IMR-90 (cell line): ENCODE data around the gene KCNMA1. TPM values are rescaled to one million over a fixed set of nuclear protein-coding genes. Genes with fewer than 3 reads are reported as not detected.

ENCODE experiments used
- ATAC-seq: fragments of 200-7000 bp; cut with Tn5 transposase; 2 replicates; pipeline ENCODE4 v1.9.1; 2020; ENCODE audit warnings: low read depth, mild to moderate bottlenecking, moderate library complexity
- BruUV-seq: library from RNA; stranded (reverse); fragments of 400-500 nt; replicated peaks from 2 replicates; lab custom pipeline; 2021; lab: Mats Ljungman, UMichigan
- CTCF ChIA-PET: fragments of 300-600 bp; formaldehyde crosslinking; extraction: SDS; loops from one replicate; lab custom pipeline; 2021; ENCODE audit warnings: antibody characterized with exemption; lab: Yijun Ruan, JAX
- POLR2A ChIA-PET: fragments of 300-600 bp; sonication (Branson Sonifier 250); formaldehyde crosslinking; loops from one replicate; lab custom pipeline; 2022; ENCODE audit warnings: antibody characterized with exemption; ENCODE audit not compliant: unreplicated experiment; lab: Charles Lee
- DNase-seq: peaks from one replicate; pipeline ENCODE4 v3.0.0; 2013
- H2AFZ ChIP-seq: replicated peaks from 2 replicates; pipeline ENCODE3; 2013; ENCODE audit warnings: low read length, mild to moderate bottlenecking; ENCODE audit not compliant: poor library complexity
- H2AK5ac ChIP-seq: 2 replicates; pipeline ENCODE4 v1.6.1; 2013; ENCODE audit warnings: low read depth, low read length, inconsistent platforms
- H2AK9ac ChIP-seq: replicated peaks from 2 replicates; pipeline ENCODE3; 2013; ENCODE audit warnings: mild to moderate bottlenecking, low read depth, low read length, moderate library complexity; ENCODE audit not compliant: poor library complexity
- H2BK120ac ChIP-seq: 2 replicates; pipeline ENCODE4 v1.6.1; 2013; ENCODE audit warnings: low read depth, low read length, inconsistent platforms
- H2BK15ac ChIP-seq: 3 replicates; pipeline ENCODE4 v1.6.1; 2013; ENCODE audit warnings: low read depth, low read length, inconsistent platforms
- H2BK20ac ChIP-seq: 2 replicates; pipeline ENCODE4 v1.6.1; 2013; ENCODE audit warnings: low read depth, mild to moderate bottlenecking, inconsistent platforms, low read length, moderate library complexity
- H2BK5ac ChIP-seq: 2 replicates; pipeline ENCODE4 v1.6.1; 2013; ENCODE audit warnings: mild to moderate bottlenecking, low read depth, low read length, inconsistent platforms; ENCODE audit not compliant: poor library complexity, severe bottlenecking
- H3K14ac ChIP-seq: replicated peaks from 2 replicates; pipeline ENCODE4 v1.6.1; 2013; ENCODE audit warnings: low read depth, low read length, inconsistent platforms
- H3K18ac ChIP-seq: 2 replicates; pipeline ENCODE4 v1.6.1; 2013; ENCODE audit warnings: low read depth, low read length, control low read depth
- H3K23ac ChIP-seq: 2 replicates; pipeline ENCODE4 v1.6.1; 2013; ENCODE audit warnings: low read depth, low read length, inconsistent platforms
- H3K27ac ChIP-seq: 2 replicates; pipeline ENCODE4 v1.5.1; 2013; ENCODE audit warnings: mild to moderate bottlenecking, control low read depth, low read length; ENCODE audit not compliant: insufficient read depth
- H3K27me3 ChIP-seq: 2 replicates; pipeline ENCODE4 v1.6.1; 2013; ENCODE audit warnings: low read length; ENCODE audit not compliant: control insufficient read depth, insufficient read depth
- H3K36me3 ChIP-seq: 2 replicates; pipeline ENCODE4 v1.6.1; 2013; ENCODE audit warnings: low read length, mixed read lengths; ENCODE audit not compliant: control insufficient read depth, insufficient read depth
- H3K4ac ChIP-seq: 2 replicates; pipeline ENCODE4 v1.6.1; 2013; ENCODE audit warnings: low read depth, low read length, inconsistent platforms
- H3K4me1 ChIP-seq: 2 replicates; pipeline ENCODE4 v1.6.1; 2013; ENCODE audit warnings: low read length, mixed read lengths; ENCODE audit not compliant: control insufficient read depth, insufficient read depth
- H3K4me2 ChIP-seq: 2 replicates; pipeline ENCODE4 v1.6.1; 2013; ENCODE audit warnings: low read depth, mild to moderate bottlenecking, control low read depth, low read length, moderate library complexity
- H3K4me3 ChIP-seq: 2 replicates; pipeline ENCODE4 v1.5.1; 2013; ENCODE audit warnings: low read depth, mild to moderate bottlenecking, control low read depth, low read length, moderate library complexity; ENCODE audit not compliant: insufficient read depth
- H3K56ac ChIP-seq: 2 replicates; pipeline ENCODE4 v1.6.1; 2013; ENCODE audit warnings: low read length, inconsistent platforms; ENCODE audit not compliant: insufficient read depth; ENCODE audit errors: extremely low read depth
- H3K79me1 ChIP-seq, 2 experiments: 2 replicates each; pipeline ENCODE4 v1.6.1; 2013; ENCODE audit warnings: low read length in 2 of 2, inconsistent platforms in 1 of 2, low read depth in 1 of 2
- H3K9ac ChIP-seq: 2 replicates; pipeline ENCODE4 v1.6.1; 2013; ENCODE audit warnings: low read depth, low read length, control low read depth
- H3K9me1 ChIP-seq: 2 replicates; pipeline ENCODE4 v1.6.1; 2013; ENCODE audit warnings: low read length, inconsistent platforms; ENCODE audit not compliant: insufficient read depth
- H3K9me3 ChIP-seq: 2 replicates; pipeline ENCODE4 v1.6.1; 2013; ENCODE audit warnings: low read length; ENCODE audit not compliant: control insufficient read depth, insufficient read depth
- H4K20me1 ChIP-seq: 2 replicates; pipeline ENCODE4 v1.6.1; 2013; ENCODE audit warnings: low read length, inconsistent platforms; ENCODE audit not compliant: insufficient read depth
- H4K5ac ChIP-seq: 2 replicates; pipeline ENCODE4 v1.6.1; 2013; ENCODE audit warnings: mild to moderate bottlenecking, low read depth, low read length, control low read depth
- H4K8ac ChIP-seq, 2 experiments: 2 replicates each; pipeline ENCODE4 v1.6.1; 2013; ENCODE audit warnings: low read depth in 2 of 2, low read length in 2 of 2, control low read depth in 1 of 2, inconsistent platforms in 1 of 2
- H4K91ac ChIP-seq: 2 replicates; pipeline ENCODE4 v1.6.1; 2013; ENCODE audit warnings: low read depth, low read length, inconsistent platforms; ENCODE audit not compliant: insufficient read depth
- BHLHE40 ChIP-seq: fragments of 150-350 bp; IDR thresholded peaks from 2 replicates; pipeline ENCODE4 v1.6.1; 2016; ENCODE audit warnings: mild to moderate bottlenecking, low read depth, low read length
- CTCF ChIP-seq: conservative IDR thresholded peaks from 2 replicates; pipeline ENCODE4 v1.5.1; 2012; ENCODE audit warnings: mild to moderate bottlenecking, low read depth, low read length, improper control_type of control experiment
- MXI1 ChIP-seq: IDR thresholded peaks from 2 replicates; pipeline ENCODE4 v1.6.1; 2012; ENCODE audit warnings: low read depth, mild to moderate bottlenecking, low read length, moderate library complexity, borderline replicate concordance
- NFE2L2 ChIP-seq: fragments of 150-350 bp; IDR thresholded peaks from 2 replicates; pipeline ENCODE4 v1.6.1; 2016; ENCODE audit warnings: low read depth, mild to moderate bottlenecking, low read length
- RCOR1 ChIP-seq: IDR thresholded peaks from 2 replicates; pipeline ENCODE4 v1.6.1; 2012; ENCODE audit warnings: mild to moderate bottlenecking, low read length, improper control_type of control experiment; ENCODE audit not compliant: insufficient replicate concordance
- RFX5 ChIP-seq: IDR thresholded peaks from 2 replicates; pipeline ENCODE4 v1.8.0; 2012; ENCODE audit warnings: low read depth, mild to moderate bottlenecking, low read length, moderate library complexity
- SMC3 ChIP-seq: fragments of 150-350 bp; IDR thresholded peaks from 2 replicates; pipeline ENCODE4 v1.6.1; 2016; ENCODE audit warnings: low read depth, mild to moderate bottlenecking, antibody characterized with exemption, low read length, moderate library complexity
- WGBS, 2 experiments: methylation state at CpG; one replicate each; pipeline versions ENCODE4 v1.1.5 to v1.1.7; 2013; ENCODE audit warnings: missing lambda C conversion rate in 2 of 2; ENCODE audit not compliant: insufficient read length in 1 of 2; ENCODE audit errors: extremely low coverage in 2 of 2; 5-methylcytosine and 5-hydroxymethylcytosine counted together
- dilution Hi-C: fragments of 300-500 bp; cut with HindIII; formaldehyde crosslinking; loops from one replicate; pipeline ENCODE4 v1.14.3; 2018; ENCODE audit warnings: low sequenced_read_pairs; ENCODE audit not compliant: unreplicated experiment
- in situ Hi-C: fragments of 300-500 bp; cut with MboI; formaldehyde crosslinking; loops from 3 replicates; pipeline ENCODE4 v1.14.3; 2019; ENCODE audit warnings: low sequenced_read_pairs, inconsistent platforms, mixed read lengths
- intact Hi-C: fragments of 100-400 bp; cut with micrococcal nuclease; formaldehyde crosslinking; loops from 2 replicates; pipeline ENCODE4 v1.10.0; 2022
- polyA plus RNA-seq, 3 experiments: library from polyadenylated mRNA; depleted of rRNA; stranded (reverse); fragments of >200 nt; gene quantifications; 2 replicates each; pipeline ENCODE4 v1.2.3, GENCODE V29; 2012; ENCODE audit warnings: low replicate concordance in 1 of 3
- total RNA-seq: library from RNA; depleted of rRNA; stranded (reverse); fragments of >200 nt; gene quantifications from 2 replicates; pipeline ENCODE4 v1.2.3, GENCODE V29; 2012

The KCNMA1 gene
- total and polyA plus RNA-seq, 2 of the 4 experiments (the other 2 are of a cell fraction): 25.6 to 29.6 TPM

GRCh38 chr10:76910184-76910962 lies 727.2 kb downstream of the KCNMA1 start:
- no peaks in the 10 kb centered on the region for H3K27me3 ChIP-seq
- no peak overlapping the region for H3K18ac ChIP-seq
- no peak overlapping the region for H4K5ac ChIP-seq
- no peak overlapping the region for H4K8ac ChIP-seq
- no peak for DNase-seq
- no peaks in the 10 kb centered on the region for H3K9me3 ChIP-seq
- ATAC-seq: no peak
- dilution Hi-C loops (no loop called here), intact Hi-C loops (no loop called here), in situ Hi-C loops (no loop called here)
- BruUV-seq: no TSS peak
- CTCF ChIA-PET: no interaction called here
- H3K9ac ChIP-seq: no peak overlapping the region
- POLR2A ChIA-PET: no interaction called here
- H2AFZ ChIP-seq: no peak overlapping the region
- no peaks in the 10 kb centered on the region for H4K20me1 ChIP-seq
- H3K36me3 ChIP-seq: no peaks in the 10 kb centered on the region
- no peak overlapping the region for H3K14ac ChIP-seq
- TF ChIP-seq BHLHE40 (no peak), SMC3 (no peak), CTCF (no peak), RCOR1 (no peak), MXI1 (no peak), RFX5 (no peak), NFE2L2 (no peak)
- H2BK15ac ChIP-seq: no peak overlapping the region
- H2AK9ac ChIP-seq: no peak overlapping the region
- no peaks in the 10 kb centered on the region for H3K79me1 ChIP-seq
- H2AK5ac ChIP-seq: no peak overlapping the region
- no peaks in the 10 kb centered on the region for H3K9me1 ChIP-seq
- no peaks in the 10 kb centered on the region for H3K4me1 ChIP-seq
- H3K4me2 ChIP-seq: no peak overlapping the region
- no peak overlapping the region for H3K23ac ChIP-seq
- 71% methylated on average over 1 of the region's 8 CpGs; no CpG with 5 or more reads in 1 of the 2 experiments for WGBS, 2 experiments
- H2BK120ac ChIP-seq: no peak overlapping the region
- no peak overlapping the region for H2BK20ac ChIP-seq
- H3K4ac ChIP-seq: no peak overlapping the region
- H2BK5ac ChIP-seq: no peak overlapping the region
- H3K27ac ChIP-seq: no peak overlapping the region
- H3K4me3 ChIP-seq: no peak overlapping the region
- H3K56ac ChIP-seq: no peak overlapping the region
- H4K91ac ChIP-seq: no peak overlapping the region
